CD4-positive, alpha-beta T cell treated with Interleukin-4 for 1 hour (primary cell): ENCODE data around the gene DLEU7.

Source experiments
- DNase-seq, 2 donors: peaks; one replicate each; pipeline ENCODE4 v3.0.0-alpha.2; 2020 to 2022

Gene DLEU7

GRCh38 chr13:50843257-50844083, at the start of gene DLEU7:
Gene DLEU7 (minus strand): TSS chr13:50843692. CDS start chr13:50843646, 46 bp downstream.
- no peak for DNase-seq

DNA sequence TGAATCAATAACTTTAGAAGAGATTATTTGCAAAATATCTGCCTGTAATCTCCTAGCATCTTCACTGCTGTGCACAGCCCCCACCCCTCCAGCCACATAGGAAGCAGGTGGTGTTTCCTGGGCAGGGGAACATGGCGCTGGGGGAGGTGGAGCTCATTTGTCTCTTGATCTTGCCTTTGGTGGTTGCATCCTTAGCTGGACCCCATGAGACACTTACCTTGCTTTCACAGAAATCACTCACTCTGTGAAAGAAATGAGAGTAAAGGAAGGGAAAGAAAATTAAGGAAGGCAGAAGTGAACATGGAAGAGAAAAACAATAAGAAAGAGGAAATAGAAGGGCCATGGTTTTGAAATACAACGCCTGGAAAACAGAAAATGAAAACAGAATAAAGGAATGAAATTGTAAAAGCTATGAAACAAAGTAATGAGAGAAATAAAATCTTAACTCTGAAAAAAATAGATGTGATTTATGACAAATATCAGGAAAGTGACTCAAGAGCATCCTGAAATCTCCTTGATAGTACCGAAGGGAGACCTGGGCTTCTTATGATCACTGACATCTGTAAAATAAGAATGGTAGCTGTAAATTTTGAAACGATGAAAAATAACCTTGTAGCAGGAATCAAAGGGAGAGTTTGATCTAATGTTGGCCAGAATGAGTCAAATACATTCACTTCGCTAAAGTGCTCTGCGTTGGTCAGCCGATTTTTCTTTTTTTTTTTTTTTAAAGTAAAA, 48.9 kb upstream of the DLEU7 start:
- peak; percentile 48 to 49 for DNase-seq

DNA sequence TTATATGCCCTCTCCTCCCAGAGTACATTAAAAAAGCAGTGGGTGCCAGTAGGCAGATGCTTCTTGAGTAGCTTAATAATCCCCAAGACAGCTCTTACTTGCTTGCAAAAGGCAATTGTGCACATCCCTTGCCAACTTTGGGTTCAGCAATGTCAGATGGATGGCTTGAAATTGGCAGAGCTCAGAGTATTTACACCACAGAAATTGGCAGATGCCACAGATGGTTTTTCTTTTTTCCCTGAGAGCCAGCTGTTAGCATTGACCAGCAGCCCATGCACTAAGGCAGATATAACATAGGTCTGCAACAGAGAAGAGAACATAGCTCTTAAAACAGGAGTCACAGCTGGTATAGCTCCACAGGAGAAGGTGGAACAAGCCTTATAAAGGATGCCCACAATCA, 47.7 kb upstream of the DLEU7 start:
- DNase-seq, result no peak

- no peak for DNase-seq
These were observed 45.8 kb upstream of the DLEU7 start for GRCh38 chr13:50889317-50889716.

DNA sequence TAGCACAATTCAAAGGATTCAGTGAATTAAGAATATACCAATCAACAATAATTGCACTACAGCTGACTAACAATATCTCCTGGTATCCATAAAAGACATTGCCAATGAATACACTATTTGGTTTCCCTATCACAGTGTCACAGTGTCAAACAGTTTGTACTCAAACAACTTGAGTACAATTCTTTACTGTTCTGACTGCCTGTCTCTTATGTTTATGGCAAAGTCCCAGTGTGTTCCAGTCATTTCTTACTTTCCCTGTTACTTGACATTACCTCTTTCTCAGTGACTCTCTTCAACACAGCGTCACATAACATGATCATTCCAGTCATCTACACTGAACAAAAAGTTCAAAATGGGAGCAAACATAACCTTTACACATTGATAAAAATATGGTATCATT, 44.9 kb upstream of the DLEU7 start:
- no peak for DNase-seq

DNA sequence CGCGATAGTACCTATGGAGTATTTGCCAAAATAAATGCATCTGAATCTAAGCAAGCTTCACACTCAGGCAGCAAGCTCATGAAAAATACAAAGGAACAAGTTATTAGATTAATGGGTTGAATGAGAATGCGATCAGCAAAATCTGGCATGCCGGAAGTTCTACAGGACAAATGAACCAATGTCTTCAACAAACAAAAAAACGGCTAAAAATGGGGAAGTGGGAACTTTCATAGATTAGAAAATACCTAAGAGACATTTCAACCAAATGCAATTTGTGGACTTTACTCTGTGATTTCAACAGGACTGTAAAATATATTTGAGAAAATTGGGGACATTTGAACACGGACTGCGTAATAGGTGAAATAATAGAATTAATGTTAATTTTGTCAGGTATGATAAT, 43.7 kb upstream of the DLEU7 start:
- no peak for DNase-seq

DNA sequence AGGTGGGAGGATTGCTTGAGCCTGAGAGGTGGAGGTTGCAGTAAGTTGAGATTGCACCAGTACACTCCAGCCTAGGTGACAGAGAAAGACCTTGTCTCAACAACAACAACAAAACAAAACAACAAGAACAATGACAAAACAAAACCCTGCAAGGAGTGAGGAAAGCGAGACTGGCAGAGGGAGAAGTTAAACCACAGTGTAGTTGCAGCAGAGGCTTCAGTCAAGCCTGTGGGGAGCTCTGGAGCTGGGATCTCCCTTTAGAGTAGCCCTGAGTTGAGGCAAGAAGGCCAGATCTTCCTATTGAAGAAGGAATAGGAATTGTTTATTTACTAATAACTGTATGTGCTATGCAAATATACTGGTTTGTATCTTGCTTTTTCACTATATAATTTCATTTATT, 40.8 kb upstream of the DLEU7 start:
- DNase-seq, result no peak

GRCh38 chr13:50883728-50884127, 40.2 kb upstream of the DLEU7 start:
- no peak for DNase-seq

DNA sequence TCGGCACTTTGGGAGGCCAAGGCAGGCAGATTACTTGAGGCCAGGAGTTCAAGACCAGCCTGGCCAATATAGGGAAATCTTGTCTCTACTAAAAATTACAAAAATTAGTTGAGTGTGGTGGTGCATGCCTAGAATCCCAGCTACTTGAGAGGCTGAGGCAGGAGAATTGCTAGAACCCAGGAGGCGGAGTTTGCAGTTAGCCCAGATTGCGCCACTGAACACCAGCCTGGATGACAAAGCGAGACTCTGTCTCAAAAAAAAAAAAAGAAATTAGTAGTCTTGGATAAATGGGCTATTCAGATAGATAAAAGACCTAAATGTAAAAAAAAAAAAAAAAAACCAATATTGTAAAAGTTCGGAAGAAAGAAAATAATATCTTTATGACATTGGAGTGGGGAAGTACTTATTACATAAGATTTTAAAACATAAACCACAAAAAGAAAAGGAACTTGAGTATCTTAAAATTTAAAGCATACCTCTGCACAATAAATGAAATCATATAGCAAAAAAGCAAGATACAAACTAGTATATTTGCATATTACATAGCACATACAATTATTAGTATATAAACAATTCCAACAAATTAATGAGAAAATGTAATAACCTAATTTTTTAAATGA, 39.4 kb upstream of the DLEU7 start:
- DNase-seq, result no peak

DNA sequence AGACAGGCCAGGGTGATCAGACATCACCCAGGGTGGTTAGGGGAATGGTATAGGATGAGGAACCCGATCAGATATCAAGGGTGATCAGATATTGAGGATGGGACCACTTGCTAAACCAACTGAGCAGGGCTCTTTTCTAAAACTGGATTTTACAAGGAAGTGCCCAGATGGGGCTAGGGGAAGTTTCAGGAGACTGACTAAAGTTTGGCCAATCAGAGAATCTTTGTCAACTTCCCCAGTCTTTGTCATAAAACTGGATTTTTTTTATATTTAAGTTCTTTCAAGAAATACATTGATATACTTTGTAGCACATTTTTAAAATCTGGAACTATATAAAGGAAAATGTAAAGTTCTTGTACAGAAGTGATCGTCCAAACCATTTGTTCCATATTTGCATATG, 30.5 kb upstream of the DLEU7 start:
- no peak for DNase-seq

GRCh38 chr13:50873467-50873866, 30.0 kb upstream of the DLEU7 start:
- DNase-seq, result no peak

- no peak for DNase-seq
These were observed 27.9 kb upstream of the DLEU7 start for GRCh38 chr13:50871405-50871804.

GRCh38 chr13:50867637-50867945, 24.1 kb upstream of the DLEU7 start:
- DNase-seq, result no peak

DNA sequence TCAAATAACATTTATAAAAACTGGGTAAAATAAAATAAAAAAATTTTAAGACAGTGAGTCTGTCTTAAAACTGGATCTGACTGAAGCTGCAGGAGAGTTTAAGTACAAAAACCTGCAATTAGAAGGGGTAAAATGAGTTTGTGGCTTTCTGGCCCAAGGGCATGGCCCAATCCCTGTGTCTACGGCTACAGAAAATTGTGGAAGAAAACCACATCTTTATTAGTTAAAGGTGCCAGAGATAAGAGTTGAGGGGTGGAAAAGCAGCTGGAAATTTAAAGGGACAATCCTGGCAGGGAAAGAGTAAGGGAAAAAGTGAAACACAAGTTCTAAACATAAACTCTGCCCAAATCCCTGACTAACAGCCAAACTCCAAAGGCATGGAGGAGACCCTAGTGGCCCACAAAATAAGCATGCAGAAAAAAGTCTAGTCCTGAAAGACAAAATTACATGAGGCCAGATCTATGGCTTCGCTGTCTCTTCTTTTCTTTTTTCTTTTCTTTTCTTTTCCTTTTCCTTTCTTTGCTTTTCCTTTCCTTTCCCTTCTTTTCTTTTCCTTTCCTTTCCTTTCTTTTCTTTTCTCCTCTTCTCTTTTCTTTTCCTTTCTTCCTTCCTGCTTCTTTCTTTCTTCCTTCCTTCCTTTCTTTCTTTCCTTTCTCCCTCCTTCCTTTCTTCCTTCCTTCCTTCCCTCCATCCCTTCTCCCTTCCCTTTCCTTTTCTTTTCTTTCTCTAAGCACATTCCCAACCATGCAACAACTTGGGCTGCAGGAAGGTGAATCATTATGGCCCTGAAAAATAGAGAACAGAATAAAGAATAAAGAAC, 23.5 kb upstream of the DLEU7 start:
- no peak for DNase-seq

DNA sequence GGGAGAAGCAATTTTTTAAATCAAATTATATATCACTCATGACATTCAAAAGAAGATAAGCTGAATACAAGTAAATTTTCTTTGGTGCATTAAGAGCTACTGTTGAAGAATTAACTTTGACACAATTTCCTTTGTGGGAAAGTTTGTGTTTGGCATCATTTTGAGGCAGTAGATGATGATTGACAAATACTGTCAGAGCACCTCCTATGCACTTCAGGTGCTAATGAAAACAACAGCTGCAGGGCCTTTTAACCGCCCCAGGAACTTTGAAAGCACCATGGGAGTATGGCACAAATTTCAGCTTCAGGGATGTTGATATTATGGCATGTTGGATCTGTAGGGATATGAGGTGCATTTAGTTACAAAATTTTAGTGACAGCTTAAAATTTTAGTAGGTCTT, 21.0 kb upstream of the DLEU7 start:
- no peak for DNase-seq

DNA sequence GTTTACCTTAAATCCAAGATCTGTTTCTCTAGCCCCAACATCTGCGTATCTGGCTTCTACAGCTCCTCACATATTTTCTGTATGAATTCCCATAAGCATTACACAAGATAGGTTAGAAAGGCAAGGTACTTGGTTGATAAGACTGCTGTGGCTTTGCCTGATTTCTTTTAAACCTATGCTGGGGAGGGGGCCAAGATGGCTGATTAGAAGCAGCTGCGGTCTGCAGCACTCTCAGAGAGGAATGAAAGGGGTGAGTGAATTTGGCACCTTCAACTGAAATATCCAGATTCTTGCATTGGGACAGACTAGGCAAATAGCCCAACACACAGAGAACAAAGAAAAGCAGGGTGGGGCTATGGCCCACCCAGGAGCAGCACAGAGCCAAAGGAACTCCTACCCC, 12.2 kb upstream of the DLEU7 start:
- no peak for DNase-seq

DNA sequence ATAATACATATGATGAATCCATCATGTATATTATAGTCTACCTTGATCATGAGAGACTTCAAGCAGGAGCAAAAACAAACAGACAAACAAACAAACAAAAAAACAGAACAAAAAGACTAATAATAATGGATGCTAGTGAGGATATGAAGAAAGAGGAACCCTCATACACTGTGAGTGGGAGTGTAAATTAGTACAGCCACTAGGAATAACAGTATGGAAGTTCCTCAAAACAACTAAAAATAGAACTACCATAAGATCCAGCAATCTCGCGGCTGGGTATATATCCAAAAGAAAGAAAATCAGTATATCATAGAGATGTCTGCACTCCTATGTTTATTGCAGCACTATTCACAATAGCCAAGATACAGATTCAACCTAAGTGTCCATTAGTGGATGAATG, 7.0 kb upstream of the DLEU7 start:
- DNase-seq, result no peak

- DNase-seq, result no peak
These were observed 4.0 kb upstream of the DLEU7 start for GRCh38 chr13:50847501-50847900.

GRCh38 chr13:50846861-50847475, 3.5 kb upstream of the DLEU7 start:
- peak in 1 of 2 donors; percentile 4 for DNase-seq

DNA sequence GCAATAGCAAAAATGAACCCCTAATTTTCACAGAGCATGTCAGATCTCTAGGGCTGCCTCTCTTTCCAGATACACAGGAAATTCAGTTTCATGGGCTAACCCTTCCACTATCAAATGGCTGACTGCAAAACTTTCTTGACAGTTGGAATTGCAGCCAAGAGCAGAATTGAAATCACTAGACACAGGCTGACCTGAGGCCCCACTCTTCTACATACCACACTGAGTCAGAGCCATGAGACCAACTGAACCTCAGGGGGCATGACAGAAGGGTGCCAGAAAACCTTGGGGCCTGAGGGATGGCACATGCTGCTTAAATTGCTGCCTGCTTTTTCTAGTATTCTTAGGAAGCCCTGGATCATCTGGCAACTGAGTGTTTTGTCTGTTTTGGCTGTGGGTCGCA, 1.7 kb upstream of the DLEU7 start:
- DNase-seq, result no peak

- no peak for DNase-seq
These were observed 788 bp upstream of the DLEU7 start for GRCh38 chr13:50844084-50844875.

GRCh38 chr13:50842990-50843256, 569 bp downstream of the DLEU7 start:
- no peak for DNase-seq
